ENCODE data around the gene ENG. TPM values are rescaled to one million over a fixed set of nuclear protein-coding genes. Genes with fewer than 3 reads are reported as not detected.

ENG gene
- polyA plus RNA-seq, 1 experiment = 17.2 TPM

DNA sequence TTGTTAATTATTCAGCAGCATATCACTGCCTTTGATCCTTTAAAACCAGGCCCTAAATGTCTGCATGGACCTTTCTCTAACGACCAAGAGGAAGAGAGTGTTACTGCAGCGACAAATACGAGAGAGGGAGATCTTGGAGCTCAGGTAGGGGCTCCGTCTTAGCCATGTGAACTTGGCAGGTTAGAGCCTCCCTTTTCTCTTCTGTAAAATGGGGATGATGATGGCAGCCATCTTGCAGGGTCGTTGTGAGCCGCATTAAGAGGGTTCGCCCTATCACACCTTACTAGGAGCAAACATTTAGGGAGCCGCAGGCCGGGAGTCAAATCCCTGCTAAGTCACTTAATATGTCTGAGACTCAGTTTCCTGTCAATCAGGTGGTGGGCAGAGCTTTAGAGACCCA lies 1.6 kb downstream of the ENG start:
- H3K9me3 ChIP-seq (ENCODE audit: control insufficient read depth, insufficient read depth, low read length) = peaks cover 22% of the 10 kb centered on the region
- peak overlapping the region; percentile 79 for H3K4me3 ChIP-seq (ENCODE audit: low read depth, low read length)
- no peak for DNase-seq (ENCODE audit: low read depth, low spot score)
- no peaks in the 10 kb centered on the region for H3K27me3 ChIP-seq (ENCODE audit: control insufficient read depth, insufficient read depth, low read length)
- CTCF ChIA-PET = interaction anchor here (0.9 to 1.4 kb wide), 3 partner anchors 17 to 118 kb away, joined by 4 to 5 read pairs (median 4); partner anchors contain the start of genes CDK9 and TOR2A
- H3K27ac ChIP-seq (ENCODE audit: low read depth, low read length) = no peak overlapping the region
- POLR2A ChIA-PET = interaction anchor here (1.2 to 2.4 kb wide), 3 partner anchors 14 to 25 kb away, joined by 3 to 9 read pairs (median 6); no protein-coding TSS in a partner anchor
- TF ChIP-seq CTCF (IDR thresholded peaks at IDR 0.05; ENCODE audit: low read depth, low read length) = no peak

- ChIA-PET CTCF (interaction anchor here (0.6 kb wide), 1 partner anchor 19 kb away, joined by 3 read pairs; no protein-coding TSS in a partner anchor), POLR2A (no interaction called here)
- Histone ChIP-seq H3K4me3 (ENCODE audit: low read depth, low read length) (no peak overlapping the region), H3K9me3 (ENCODE audit: control insufficient read depth, insufficient read depth, low read length) (peaks cover 25% of the 10 kb centered on the region), H3K27ac (ENCODE audit: low read depth, low read length) (no peak overlapping the region), H3K27me3 (ENCODE audit: control insufficient read depth, insufficient read depth, low read length) (no peaks in the 10 kb centered on the region)
- no peak for TF ChIP-seq CTCF (IDR thresholded peaks at IDR 0.05; ENCODE audit: low read depth, low read length)
- no peak for DNase-seq (ENCODE audit: low read depth, low spot score)
Observed at GRCh38 chr9:127850286-127850830, 4.1 kb downstream of the ENG start.

DNA sequence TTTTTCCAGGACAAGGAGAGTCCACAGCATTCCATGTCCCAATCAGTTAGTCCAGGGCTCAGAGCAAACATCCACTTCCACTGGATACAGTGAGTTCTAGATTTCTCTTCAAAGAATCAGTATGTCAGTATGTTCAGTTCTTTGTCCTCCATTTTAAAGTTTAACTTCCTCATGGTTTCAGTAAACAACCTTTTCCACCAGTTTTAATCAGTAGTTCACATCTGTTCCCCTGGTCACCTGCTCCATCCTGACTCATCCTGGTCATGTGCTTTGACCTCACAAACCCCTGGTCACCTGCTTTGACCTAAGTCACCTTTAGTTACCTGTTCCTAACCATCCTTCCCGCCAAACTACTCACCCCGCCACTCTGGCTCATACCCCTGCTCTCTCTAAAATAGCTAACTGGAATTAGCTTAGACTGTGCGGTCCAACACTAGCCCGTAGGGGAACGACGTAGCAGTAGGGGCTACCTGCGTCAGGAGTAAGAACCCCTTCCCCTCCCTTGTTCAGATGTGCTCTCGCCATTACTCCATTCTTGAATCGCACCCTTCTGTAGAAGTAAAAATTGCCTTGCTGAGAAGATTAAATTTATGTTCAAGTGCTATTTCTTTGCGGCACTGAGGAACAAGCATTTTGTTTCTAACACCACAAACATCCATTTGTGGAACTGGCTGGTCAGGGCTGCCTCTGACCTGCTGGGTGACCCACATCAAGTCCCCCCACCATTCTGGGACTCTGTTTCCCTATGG lies 5.5 kb downstream of the ENG start:
- CTCF ChIA-PET = interaction anchor here (0.6 kb wide), 1 partner anchor 10 kb away, joined by 6 read pairs; no protein-coding TSS in a partner anchor
- Histone ChIP-seq H3K27ac (ENCODE audit: low read depth, low read length) (no peak overlapping the region), H3K27me3 (ENCODE audit: control insufficient read depth, insufficient read depth, low read length) (no peaks in the 10 kb centered on the region), H3K9me3 (ENCODE audit: control insufficient read depth, insufficient read depth, low read length) (peaks cover 25% of the 10 kb centered on the region), H3K4me3 (ENCODE audit: low read depth, low read length) (no peak overlapping the region)
- TF ChIP-seq CTCF (IDR thresholded peaks at IDR 0.05; ENCODE audit: low read depth, low read length) = no peak
- no peak for DNase-seq (ENCODE audit: low read depth, low spot score)
- POLR2A ChIA-PET = interaction anchor here (0.6 kb wide), 1 partner anchor 25 kb away, joined by 4 read pairs; no protein-coding TSS in a partner anchor

- no peak overlapping the region for H3K27ac ChIP-seq (ENCODE audit: low read depth, low read length)
- ChIA-PET CTCF (interaction anchor here (0.6 to 0.7 kb wide), 2 partner anchors 11 to 23 kb away, joined by 6 read pairs; no protein-coding TSS in a partner anchor), POLR2A (interaction anchor here (0.6 kb wide), 1 partner anchor 26 kb away, joined by 4 read pairs; no protein-coding TSS in a partner anchor)
- no peak for DNase-seq (ENCODE audit: low read depth, low spot score)
- peaks cover 25% of the 10 kb centered on the region for H3K9me3 ChIP-seq (ENCODE audit: control insufficient read depth, insufficient read depth, low read length)
- H3K4me3 ChIP-seq (ENCODE audit: low read depth, low read length) = no peak overlapping the region
- no peak for TF ChIP-seq CTCF (IDR thresholded peaks at IDR 0.05; ENCODE audit: low read depth, low read length)
- no peaks in the 10 kb centered on the region for H3K27me3 ChIP-seq (ENCODE audit: control insufficient read depth, insufficient read depth, low read length)
Observed at GRCh38 chr9:127847833-127848755, 6.4 kb downstream of the ENG start.
